ENCODE data around the gene OR13H1. TPM values are rescaled to one million over a fixed set of nuclear protein-coding genes. Genes with fewer than 3 reads are reported as not detected.

OR13H1 gene
- total and polyA plus RNA-seq, 11 donors: not detected

DNA sequence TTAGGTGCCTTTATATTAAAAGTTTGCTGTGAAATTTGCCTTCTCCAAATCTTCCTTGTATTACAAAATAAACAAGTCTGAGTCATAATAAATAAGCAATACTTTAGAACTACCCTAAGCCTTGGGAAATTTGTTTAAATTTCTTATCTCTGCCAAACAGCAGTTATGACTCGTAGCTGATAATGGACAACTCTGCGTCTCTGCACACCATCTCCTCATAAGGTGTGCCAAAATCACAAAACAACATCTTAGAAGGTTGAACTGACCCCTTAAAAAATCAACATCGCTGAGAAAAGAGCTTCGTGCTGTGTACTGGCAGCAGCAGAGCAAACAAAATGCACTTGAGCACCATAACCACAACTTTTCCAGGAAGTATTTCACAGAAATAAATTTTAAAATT, 22.0 kb downstream of the OR13H1 start:
- H3K4me1 ChIP-seq: no peaks in the 10 kb centered on the region
- no peak for ATAC-seq
- 54 to 64% (median 59%) methylated on average over 4 of the region's 4 CpGs for WGBS, 4 donors
- H3K27ac ChIP-seq: no peak overlapping the region
- H3K4me3 ChIP-seq: no peak overlapping the region
- peaks cover 0 to 7% (median 0%) of the 10 kb centered on the region in 9 donors for H3K27me3 ChIP-seq
- intact Hi-C loops (cut with DNase I): no loop called here
- no peaks in the 10 kb centered on the region for H3K9me3 ChIP-seq
- no peak for DNase-seq
- TF ChIP-seq, protein P1, sequence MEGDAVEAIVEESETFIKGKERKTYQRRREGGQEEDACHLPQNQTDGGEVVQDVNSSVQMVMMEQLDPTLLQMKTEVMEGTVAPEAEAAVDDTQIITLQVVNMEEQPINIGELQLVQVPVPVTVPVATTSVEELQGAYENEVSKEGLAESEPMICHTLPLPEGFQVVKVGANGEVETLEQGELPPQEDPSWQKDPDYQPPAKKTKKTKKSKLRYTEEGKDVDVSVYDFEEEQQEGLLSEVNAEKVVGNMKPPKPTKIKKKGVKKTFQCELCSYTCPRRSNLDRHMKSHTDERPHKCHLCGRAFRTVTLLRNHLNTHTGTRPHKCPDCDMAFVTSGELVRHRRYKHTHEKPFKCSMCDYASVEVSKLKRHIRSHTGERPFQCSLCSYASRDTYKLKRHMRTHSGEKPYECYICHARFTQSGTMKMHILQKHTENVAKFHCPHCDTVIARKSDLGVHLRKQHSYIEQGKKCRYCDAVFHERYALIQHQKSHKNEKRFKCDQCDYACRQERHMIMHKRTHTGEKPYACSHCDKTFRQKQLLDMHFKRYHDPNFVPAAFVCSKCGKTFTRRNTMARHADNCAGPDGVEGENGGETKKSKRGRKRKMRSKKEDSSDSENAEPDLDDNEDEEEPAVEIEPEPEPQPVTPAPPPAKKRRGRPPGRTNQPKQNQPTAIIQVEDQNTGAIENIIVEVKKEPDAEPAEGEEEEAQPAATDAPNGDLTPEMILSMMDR (IDR thresholded peaks at IDR 0.05): no peak
- no peak for TF ChIP-seq POLR2A (IDR thresholded peaks at IDR 0.05)
- no peaks in the 10 kb centered on the region for H3K36me3 ChIP-seq

DNA sequence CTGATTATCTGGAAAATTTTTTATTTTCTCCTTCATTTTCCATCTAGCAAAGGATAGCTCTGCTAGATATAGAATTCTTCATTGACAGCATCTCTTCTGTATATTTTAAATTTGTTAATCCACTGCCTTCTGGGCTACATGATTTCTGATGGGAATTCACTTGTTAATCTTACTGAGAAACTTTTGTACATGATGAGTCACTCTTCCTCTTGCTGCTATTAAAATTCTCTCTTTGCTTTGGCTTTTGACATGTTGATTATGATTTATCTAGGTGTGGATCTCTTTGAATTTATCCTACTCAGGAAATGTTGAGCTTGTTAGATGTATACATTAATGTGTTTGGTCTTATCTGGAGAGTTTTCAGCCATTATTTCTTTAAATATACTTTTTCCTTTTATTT, 27.5 kb downstream of the OR13H1 start:
- DNase-seq: no peak
- no peaks in the 10 kb centered on the region for H3K4me1 ChIP-seq
- H3K36me3 ChIP-seq: no peaks in the 10 kb centered on the region
- peaks cover 0 to 18% (median 0%) of the 10 kb centered on the region in 9 donors for H3K27me3 ChIP-seq
- no peaks in the 10 kb centered on the region for H3K9me3 ChIP-seq
- ATAC-seq: no peak
- H3K27ac ChIP-seq: no peak overlapping the region
- TF ChIP-seq, protein P1 (IDR thresholded peaks at IDR 0.05): no peak
- no peak overlapping the region for H3K4me3 ChIP-seq
- intact Hi-C loops (cut with DNase I): no loop called here

DNA sequence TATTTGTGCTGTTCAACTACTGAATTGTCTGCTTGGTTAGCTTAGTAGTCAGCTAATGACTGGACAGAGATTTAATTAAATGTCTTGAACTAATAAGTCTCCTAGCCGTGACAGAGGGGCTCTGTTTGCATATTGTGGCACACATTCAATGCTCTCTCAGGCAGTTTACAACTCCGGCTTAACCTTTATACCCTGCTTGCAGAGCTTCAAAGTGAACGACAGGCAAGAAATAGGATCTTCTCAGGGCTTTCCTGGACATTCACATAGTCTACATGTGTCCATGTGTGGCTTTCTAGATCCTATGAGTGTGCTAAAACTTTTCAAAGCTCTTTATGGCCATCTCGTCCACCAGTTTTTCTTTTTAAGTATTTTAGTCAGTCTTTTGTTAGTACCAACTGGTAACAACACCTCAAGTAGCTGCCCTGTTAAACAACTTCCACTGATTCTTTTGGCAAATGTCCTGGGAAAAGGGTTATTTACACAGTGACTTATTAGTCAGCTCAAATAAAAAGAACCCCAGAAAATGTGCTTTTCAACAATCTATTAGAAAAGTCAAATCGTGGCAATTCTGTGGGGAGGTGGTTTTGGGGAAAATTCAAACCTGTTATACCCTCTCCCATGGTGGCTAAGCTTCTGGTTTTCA, 28.6 kb downstream of the OR13H1 start:
- Histone ChIP-seq H3K9me3 (no peaks in the 10 kb centered on the region), H3K27ac (no peak overlapping the region), H3K27me3 (peaks cover 0 to 20% (median 0%) of the 10 kb centered on the region in 9 donors), H3K36me3 (no peaks in the 10 kb centered on the region), H3K4me3 (no peak overlapping the region), H3K4me1 (no peaks in the 10 kb centered on the region)
- intact Hi-C loops (cut with DNase I): no loop called here
- 47 to 79% (median 62%) methylated on average over 5 of the region's 5 CpGs for WGBS, 4 donors
- no peak for TF ChIP-seq POLR2A (IDR thresholded peaks at IDR 0.05)
- TF ChIP-seq, protein P1 (IDR thresholded peaks at IDR 0.05): no peak
- ATAC-seq (no peak), DNase-seq (no peak)

DNA sequence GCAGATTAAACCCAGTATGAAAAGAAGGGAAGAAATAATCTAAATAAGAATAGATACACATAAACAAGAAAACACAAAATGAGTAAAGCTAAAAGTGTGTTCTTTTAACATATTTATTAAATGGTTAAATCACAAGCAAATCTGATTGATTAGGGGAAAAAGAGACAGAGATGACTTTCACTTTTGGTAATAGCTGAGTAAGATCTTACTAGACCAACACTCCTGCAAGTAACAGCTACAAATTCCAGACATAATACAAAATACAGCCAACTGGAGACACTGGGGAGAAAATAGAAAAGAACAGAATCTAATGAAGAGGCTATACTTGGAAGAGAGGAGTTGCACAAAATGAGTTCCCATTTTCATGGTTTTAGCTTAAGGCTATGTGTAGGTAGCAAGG, 33.5 kb downstream of the OR13H1 start:
- DNase-seq: no peak
- no peaks in the 10 kb centered on the region for H3K4me1 ChIP-seq
- intact Hi-C loops (cut with DNase I): no loop called here
- no peaks in the 10 kb centered on the region for H3K9me3 ChIP-seq
- no peak for ATAC-seq
- H3K27me3 ChIP-seq: peaks cover 0 to 17% (median 0%) of the 10 kb centered on the region in 9 donors
- H3K4me3 ChIP-seq: no peak overlapping the region
- H3K27ac ChIP-seq: no peak overlapping the region
- TF ChIP-seq, protein P1 (IDR thresholded peaks at IDR 0.05): no peak
- TF ChIP-seq POLR2A (IDR thresholded peaks at IDR 0.05): no peak
- no peaks in the 10 kb centered on the region for H3K36me3 ChIP-seq
